ENCODE data around the gene TMCC1.

DNA sequence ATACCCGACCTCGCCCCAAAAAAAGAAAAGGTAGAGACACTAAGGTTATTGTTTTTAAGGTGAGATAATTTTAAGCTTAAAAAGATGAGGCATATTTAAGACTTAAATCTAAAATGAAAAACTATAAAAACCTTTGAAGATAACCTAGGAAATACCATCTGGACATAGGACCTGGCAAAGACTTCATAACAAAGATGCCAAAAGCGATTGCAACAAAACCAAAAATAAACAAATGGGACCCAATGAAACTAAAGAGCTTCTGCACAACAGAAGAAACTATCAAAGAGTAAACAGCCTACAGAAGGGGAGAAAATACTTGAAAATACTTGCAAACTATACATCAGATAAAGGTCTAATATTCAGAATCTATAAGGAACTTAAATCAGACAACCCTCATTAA lies 80.9 kb downstream of the TMCC1 start:
- TF ChIP-seq, protein P1, sequence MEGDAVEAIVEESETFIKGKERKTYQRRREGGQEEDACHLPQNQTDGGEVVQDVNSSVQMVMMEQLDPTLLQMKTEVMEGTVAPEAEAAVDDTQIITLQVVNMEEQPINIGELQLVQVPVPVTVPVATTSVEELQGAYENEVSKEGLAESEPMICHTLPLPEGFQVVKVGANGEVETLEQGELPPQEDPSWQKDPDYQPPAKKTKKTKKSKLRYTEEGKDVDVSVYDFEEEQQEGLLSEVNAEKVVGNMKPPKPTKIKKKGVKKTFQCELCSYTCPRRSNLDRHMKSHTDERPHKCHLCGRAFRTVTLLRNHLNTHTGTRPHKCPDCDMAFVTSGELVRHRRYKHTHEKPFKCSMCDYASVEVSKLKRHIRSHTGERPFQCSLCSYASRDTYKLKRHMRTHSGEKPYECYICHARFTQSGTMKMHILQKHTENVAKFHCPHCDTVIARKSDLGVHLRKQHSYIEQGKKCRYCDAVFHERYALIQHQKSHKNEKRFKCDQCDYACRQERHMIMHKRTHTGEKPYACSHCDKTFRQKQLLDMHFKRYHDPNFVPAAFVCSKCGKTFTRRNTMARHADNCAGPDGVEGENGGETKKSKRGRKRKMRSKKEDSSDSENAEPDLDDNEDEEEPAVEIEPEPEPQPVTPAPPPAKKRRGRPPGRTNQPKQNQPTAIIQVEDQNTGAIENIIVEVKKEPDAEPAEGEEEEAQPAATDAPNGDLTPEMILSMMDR (IDR thresholded peaks at IDR 0.05) = no peak
- TF ChIP-seq POLR2A (IDR thresholded peaks at IDR 0.05) = no peak
- TF ChIP-seq POLR2AphosphoS5 (IDR thresholded peaks at IDR 0.05) = no peak
- no peak for TF ChIP-seq EP300 (IDR thresholded peaks at IDR 0.05; ENCODE audit: low read depth)

All from transverse colon (tissue), 4 donors.